ENCODE measurements around the gene CEL.
"Not testable (repeated sequence)": the region's sequence is repeated elsewhere in the genome, so short reads cannot be mapped to it uniquely, and the experiment has no call there.

CEL gene

DNA sequence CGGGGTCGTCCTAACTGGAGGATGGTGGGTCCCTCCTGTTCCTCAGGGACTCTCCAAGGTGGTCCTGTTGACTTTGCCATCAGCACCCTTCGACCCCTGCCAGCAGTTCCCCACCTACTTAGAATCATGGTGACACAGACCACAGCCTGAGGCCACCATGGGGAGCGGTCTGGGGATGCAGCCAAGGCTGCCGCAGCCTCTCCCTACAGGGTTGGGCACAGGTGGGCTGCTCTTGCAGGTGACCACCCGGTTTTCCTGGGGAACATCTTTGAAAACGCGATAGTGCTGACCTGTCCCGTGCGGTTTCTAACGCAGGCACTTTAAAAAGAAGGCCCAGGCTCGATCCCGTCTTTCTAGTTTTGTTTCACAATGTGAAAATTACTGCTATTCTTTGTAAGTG is 12.7 kb upstream of the CEL start:
- no peak for DNase-seq

DNA sequence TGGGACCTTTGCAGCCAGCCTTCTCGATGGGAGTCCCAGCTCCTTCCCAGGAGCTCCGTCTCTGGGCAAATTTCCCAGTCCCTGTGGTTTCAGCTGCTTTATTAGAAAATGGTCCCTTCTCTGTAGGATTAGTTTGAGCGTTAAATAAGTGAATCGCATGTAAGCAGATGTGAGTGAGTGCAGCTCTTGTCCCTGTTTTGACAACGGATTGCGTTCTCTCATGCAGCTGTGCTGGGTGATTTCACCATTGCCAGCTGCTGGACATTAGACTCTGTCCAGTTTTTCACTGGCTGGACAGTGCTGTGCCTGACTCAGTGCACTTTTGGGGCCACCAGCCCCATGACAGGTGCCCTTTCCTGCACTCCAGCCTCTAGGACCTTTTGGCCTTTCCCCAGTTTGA is 11.6 kb upstream of the CEL start:
- DNase-seq, result peak; percentile 33

DNA sequence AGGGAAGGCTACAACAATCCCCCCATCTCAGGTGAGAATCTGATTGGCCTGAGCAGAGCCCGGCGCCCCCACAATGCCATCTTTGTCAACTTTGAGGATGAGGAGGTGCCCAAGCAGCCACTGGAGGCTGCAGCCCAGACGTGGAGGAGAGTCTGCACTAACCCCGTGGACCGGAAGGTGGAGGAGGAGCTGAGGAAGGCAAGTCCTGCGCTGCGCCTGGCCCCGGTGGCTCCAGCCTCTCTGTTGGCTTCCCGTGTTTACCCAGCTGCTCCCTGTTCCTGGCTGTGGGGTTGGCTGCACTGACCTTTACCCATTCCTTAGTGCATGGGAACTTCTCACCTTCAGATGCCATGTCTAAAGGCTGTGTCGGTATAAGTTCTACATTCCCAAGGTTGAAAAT is 11.0 kb upstream of the CEL start:
- no peak for DNase-seq

DNA sequence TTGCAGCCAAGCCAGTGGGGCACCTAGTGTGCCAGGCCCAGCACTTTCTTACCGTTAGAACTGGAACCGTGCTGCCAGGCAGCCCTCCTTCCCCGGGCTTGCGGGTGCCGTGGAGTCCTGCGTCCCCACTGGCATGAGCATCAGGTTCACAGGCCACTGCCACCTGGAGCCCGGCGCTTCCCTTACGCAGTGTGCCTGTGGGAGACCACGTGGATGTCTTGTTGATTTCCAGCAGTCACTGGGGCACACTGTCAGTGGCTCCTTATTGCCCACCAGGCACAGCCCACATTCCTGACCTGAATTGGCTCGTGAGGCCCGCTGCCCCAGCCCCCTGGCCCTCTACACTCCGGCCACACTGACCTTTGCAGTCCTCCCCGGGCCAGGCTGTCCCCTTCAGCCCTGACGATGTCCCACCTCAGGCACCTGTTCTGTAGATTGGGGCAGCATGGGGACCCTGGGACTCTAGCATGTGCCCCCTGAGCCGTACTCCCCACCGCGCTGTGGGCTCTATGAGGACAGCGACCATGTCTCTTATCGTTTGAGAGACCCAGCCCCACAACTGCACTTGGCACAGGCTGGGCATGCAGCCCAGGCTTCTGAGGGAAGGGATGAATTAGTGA is 10.4 kb upstream of the CEL start:
- no peak for DNase-seq

DNA sequence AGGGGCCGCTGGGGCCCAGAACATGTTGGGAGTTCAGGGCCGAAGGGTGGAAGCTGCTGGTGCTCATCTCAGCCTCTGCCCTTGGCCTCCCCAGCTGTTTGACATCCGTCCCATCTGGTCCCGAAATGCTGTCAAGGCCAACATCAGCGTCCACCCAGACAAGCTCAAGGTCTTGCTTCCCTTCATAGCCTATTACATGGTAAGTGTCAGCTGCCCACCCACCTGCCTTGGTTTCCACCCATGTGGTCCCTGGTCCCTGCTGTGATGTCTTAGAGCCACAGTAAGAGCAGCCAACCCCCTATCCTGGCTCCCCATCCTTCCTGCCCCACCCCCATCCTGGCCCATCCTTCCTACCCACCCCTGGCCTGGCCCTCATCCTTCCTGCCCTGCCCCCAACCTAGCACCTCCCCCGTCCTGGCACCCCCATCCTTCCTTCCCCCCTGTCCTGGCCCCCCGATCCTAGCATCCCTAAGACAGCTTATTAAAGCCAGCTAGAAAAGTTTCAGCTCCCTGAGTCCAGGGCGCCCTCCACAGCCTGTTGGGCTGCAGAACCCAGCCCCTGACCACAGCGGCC is 9.7 kb upstream of the CEL start:
- DNase-seq, result no peak

DNA sequence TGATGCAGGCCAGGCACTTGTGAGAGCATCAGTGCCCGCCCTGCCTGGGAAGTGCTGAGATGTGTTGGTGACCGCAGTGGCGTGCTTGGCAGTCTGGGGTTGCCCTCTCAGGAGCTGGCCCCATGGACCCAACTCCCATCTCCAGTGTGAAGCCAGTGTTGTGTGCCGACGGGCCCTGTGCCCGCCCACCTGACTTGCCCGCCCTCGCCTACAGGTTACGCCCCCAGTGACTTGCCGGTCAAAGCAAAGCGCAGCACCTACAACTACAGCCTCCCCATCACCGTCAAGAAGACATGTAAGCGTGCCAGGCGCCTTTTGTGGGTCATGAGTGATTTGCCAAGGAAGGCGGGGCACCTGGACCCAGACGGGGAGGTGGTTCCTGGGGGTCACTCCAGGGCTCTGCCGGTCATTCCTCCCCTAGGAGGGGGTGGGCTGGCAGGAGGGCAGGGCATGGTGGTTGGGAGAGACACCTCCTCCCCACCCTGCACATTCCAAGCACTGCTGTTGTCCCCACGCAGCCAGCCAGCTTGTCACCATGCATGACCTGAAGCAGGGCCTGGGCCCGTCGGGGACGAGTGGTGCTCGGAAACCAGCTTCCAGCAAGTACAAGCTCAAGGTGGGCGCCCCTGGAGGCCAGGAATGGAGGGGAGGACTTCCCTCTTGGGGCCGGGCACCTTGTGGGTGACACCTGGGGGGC is 7.4 kb upstream of the CEL start:
- no peak for DNase-seq

DNA sequence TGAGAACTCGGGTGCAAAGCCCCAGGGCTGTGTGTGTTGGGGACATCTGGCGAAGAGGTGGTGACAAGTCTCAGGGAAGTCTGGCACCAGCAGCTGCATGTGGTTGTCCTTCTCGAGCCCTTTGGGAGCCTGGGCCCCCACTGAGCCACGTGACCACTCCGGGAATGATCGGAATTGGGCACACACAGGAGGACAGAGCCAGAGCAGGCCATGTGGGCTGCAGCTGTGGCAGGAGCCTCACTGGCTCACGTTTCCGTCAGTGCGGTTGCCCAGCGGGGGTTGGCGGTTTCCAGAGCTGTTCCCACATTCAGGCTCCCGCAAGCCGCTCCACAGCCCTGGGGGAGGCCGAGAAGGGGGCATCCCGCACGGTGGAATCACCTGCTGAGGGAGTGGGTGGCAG is 6.8 kb upstream of the CEL start:
- DNase-seq, result no peak

DNA sequence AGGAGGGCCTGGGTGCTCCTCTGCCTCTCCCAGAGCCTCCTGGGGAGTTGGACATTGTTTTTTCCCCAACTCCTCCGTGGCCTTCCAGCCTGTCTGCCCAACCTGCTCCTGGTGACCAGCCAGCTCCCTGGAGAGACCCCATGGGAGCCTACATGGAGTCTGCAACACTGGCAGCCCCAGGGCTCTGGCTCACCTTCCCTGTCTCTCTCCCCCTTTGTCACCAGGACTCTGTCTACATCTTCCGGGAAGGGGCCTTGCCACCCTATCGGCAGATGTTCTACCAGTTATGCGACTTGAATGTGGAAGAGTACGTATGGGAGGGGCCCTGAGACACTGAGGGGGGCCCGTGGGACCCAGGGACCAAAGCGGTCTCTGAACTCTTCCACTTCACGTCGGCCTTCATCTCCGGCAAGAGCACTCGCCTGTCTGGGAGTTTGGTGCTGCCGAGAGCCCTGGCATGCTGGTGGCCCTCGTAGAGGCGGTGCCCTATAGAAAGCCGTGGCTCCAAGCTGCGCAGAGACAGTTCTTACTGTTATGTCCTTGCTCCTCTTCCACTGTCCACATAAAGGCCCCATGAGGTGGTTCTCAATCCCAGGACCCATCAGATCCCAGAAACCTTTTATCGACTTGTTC is 5.9 kb upstream of the CEL start:
- no peak for DNase-seq

DNA sequence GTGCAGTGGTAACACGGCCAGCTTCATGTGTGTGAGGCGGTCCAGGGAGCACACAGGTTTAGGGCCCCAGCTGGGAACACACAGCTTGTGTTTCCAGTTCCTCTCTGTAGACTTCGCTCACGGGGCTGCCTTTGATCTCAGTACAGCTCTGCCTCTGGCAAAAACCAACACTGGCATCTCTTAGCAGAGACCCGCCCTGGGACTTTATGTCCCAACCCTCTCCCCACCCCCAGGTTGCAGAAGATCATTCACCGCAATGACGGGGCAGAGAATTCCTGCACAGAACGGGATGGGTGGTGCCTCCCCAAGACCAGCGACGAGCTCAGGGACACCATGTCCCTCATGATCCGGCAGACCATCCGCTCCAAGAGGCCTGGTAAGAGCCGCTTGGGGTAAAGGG is 5.2 kb upstream of the CEL start:
- no peak for DNase-seq

DNA sequence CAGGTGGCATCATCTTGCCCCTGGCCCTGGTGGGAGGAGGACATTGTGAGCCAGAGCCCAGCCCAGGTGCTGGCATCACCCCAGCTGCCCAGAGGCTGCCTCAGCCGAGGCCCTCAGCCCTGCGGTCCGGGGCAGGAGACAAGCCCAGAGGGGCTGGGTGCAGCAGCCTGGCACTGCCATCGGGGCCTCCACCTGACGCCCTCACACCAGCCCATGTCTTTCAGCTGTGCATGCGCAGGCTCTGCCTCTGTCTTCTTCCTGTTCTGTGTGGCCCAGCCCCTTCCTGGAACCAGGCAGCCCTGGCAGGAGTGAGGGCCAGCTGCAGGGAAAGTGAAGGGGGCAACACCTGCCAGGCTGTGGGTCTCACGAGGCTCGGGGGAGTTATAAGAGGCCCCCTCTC is 4.8 kb upstream of the CEL start:
- no peak for DNase-seq

DNA sequence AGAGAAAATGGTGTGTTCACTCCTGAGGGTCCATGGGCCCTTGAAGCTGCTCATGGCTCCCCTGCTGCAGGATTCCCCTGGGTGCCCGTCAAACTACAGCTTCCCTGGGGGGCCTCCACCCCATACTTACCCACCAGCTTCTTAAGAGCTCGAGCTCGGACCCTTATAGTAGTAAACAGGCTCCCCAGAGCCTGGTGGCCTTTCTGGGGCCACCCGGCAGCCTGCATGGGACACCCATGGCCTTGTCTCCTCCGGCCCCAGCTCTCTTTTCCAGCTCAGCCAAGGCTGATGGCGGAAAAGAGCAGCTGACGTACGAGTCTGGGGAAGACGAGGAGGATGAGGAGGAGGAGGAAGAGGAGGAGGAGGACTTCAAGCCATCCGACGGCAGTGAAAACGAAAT is 4.2 kb upstream of the CEL start:
- no peak for DNase-seq

DNA sequence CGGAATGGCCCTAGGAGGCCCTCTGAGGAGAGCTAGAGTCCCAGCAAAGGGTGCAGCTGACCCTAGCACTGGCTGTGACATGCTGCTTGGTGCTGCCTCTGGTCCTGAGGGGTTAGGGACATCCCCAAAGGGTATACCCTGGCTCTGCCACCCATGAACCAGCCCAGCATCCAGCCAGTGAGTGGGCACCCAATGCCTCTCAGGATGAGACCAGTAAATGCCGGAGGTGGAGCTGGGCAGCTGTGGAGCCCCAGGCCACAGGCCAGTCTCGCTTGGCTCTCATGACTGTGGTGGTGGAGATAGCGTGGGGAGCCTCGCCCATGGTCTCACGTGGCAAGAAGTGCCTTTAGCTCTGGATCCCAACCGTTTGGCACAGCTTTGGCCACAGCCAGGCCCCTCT is 3.7 kb upstream of the CEL start:
- DNase-seq, result no peak

DNA sequence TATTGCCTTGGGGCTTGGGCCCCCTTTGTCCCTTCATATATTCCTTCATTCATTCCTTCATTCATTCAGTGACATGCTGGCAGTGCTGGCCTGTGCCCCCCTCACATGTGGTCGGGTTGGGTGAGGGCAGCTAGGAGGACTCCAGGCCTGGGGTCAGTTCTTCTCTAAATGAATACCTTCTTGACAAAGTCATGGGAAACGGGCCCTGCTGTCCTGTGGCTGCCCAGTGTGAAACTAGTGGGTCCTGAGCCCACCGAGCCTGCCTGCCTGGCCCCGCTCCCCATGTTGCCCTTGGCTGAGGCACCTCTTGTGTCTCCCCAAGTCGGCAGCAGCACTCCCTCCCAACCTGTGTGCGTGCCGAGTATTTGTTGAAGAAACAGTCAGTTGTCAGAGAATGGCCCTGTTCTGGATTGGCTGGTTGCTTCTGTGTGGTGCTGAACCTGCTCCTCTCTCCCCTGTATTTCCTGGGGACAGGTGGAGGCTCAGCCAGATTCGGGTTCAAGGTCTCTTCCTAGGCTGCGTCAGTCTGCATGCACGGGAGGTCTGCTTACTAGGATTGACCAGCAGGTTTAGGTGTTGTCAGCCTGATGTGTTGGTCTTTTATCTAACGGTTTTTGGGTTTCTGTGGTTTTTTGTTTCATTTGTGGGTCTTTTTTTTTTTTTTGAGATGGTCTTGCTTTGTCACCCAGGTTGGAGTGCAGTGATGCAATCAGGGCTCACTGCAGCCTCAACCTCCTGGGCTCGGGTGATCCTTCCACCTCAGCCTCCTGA is 3.0 kb upstream of the CEL start:
- DNase-seq, result no peak

DNA sequence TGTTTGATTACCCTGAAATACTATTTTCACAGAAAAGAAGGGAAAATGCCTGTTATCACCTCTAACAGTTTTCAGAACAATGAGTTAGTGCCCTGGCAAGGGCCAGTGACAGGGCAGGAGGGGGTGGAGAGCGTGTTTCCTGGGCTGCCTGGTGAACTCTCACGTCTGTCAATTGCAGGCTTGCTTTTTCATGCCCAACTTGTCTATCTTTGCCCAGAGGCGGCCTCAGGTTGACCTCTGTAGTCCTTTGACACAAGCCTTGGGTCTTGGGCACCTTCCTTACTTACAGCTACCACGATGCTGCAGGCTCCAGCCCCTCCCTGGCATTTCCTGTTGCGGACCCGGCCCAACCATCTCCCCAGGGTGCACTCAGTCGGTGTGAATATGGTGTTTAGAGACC is 2.2 kb upstream of the CEL start:
- DNase-seq, result no peak

DNA sequence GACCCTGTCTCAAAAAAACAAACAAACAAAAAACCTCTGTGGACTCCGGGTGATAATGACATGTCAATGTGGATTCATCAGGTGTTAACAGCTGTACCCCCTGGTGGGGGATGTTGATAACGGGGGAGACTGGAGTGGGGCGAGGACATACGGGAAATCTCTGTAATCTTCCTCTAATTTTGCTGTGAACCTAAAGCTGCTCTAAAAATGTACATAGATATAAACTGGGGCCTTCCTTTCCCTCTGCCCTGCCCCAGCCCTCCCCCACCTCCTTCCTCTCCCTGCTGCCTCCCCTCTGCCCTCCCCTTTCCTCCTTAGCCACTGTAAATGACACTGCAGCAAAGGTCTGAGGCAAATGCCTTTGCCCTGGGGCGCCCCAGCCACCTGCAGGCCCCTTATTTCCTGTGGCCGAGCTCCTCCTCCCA is 1.4 kb upstream of the CEL start:
- no peak for DNase-seq

DNA sequence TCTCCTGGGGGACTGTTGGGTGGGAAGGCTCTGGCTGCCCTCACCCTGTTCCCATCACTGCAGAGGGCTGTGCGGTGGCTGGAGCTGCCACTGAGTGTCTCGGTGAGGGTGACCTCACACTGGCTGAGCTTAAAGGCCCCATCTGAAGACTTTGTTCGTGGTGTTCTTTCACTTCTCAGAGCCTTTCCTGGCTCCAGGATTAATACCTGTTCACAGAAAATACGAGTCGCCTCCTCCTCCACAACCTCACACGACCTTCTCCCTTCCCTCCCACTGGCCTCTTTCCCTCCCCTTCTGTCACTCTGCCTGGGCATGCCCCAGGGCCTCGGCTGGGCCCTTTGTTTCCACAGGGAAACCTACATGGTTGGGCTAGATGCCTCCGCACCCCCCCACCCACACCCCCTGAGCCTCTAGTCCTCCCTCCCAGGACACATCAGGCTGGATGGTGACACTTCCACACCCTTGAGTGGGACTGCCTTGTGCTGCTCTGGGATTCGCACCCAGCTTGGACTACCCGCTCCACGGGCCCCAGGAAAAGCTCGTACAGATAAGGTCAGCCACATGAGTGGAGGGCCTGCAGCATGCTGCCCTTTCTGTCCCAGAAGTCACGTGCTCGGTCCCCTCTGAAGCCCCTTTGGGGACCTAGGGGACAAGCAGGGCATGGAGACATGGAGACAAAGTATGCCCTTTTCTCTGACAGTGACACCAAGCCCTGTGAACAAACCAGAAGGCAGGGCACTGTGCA is 590 bp upstream of the CEL start:
- DNase-seq, result not testable (repeated sequence)

DNA sequence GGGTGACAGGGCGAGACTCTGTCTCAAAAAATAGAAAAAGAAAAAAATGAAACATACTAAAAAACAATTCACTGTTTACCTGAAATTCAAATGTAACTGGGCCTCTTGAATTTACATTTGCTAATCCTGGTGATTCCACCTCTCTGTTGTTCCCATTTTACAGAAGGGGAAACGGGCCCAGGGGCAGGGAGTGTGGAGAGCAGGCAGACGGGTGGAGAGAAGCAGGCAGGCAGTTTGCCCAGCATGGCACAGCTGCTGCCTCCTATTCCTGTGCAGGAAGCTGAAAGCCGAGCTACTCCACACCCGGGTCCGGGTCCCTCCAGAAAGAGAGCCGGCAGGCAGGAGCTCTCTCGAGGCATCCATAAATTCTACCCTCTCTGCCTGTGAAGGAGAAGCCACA is 788 bp downstream of the CEL start:
- not testable (repeated sequence) for DNase-seq

DNA sequence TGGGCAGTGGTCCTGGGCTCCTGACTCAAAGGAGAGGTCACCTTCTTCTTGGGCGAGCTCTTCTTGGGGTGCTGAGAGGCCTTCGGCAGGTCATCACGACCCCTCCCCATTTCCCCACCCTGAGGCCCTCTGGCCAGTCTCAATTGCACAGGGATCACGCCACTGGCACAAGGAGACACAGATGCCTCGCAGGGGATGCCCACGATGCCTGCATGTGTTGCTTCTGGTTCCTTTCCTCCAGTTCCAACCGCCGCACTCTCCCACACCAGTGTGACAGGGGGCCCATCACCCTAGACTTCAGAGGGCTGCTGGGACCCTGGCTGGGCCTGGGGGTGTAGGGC is 1.3 kb downstream of the CEL start:
- no peak for DNase-seq

DNA sequence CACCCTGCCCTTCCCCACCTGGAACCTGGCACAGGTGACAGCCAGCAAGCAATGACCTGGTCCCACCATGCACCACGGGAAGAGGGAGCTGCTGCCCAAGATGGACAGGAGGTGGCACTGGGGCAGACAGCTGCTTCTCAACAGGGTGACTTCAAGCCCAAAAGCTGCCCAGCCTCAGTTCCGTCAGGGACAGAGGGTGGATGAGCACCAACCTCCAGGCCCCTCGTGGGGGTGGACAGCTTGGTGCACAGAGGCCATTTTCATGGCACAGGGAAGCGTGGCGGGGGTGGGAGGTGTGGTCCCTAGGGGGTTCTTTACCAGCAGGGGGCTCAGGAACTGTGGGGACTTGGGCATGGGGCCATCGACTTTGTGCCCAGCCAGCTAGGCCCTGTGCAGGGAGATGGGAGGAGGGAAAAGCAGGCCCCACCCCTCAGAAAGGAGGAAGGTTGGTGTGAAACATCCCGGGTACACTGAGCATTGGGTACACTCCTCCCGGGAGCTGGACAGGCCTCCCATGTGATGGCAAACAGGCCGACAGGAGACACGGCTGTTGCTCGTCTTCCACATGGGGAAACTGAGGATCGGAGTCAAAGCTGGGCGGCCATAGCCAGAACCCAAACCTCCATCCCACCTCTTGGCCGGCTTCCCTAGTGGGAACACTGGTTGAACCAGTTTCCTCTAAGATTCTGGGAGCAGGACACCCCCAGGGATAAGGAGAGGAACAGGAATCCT is 1.9 kb downstream of the CEL start:
- DNase-seq, result no peak

DNA sequence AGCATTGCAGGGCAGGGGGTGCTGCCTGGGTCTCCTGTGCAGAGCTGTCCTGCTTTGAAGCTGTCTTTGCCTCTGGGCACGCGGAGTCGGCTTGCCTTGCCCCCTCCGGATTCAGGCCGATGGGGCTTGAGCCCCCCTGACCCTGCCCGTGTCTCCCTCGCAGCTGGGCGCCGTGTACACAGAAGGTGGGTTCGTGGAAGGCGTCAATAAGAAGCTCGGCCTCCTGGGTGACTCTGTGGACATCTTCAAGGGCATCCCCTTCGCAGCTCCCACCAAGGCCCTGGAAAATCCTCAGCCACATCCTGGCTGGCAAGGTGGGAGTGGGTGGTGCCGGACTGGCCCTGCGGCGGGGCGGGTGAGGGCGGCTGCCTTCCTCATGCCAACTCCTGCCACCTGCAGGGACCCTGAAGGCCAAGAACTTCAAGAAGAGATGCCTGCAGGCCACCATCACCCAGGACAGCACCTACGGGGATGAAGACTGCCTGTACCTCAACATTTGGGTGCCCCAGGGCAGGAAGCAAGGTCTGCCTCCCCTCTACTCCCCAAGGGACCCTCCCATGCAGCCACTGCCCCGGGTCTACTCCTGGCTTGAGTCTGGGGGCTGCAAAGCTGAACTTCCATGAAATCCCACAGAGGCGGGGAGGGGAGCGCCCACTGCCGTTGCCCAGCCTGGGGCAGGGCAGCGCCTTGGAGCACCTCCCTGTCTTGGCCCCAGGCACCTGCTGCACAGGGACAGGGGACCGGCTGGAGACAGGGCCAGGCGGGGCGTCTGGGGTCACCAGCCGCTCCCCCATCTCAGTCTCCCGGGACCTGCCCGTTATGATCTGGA is 2.7 kb downstream of the CEL start:
- DNase-seq, result no peak

DNA sequence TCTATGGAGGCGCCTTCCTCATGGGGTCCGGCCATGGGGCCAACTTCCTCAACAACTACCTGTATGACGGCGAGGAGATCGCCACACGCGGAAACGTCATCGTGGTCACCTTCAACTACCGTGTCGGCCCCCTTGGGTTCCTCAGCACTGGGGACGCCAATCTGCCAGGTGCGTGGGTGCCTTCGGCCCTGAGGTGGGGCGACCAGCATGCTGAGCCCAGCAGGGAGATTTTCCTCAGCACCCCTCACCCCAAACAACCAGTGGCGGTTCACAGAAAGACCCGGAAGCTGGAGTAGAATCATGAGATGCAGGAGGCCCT is 3.2 kb downstream of the CEL start:
- DNase-seq, result no peak

Data from midbrain (tissue), 1 donor.